GM21526 (cell line): ENCODE data around the gene NDE1.
A peak's percentile ranks its signal among the peaks of the same experiment; 100 is the strongest.
"Not testable (repeated sequence)": the region's sequence is repeated elsewhere in the genome, so short reads cannot be mapped to it uniquely, and the experiment has no call there.

Experiments used
- ATAC-seq: cut with Tn5 transposase; IDR thresholded peaks from one replicate; pipeline ENCODE4 v1.9.1; 2021; ENCODE audit warnings: moderate library complexity; ENCODE audit not compliant: unreplicated experiment, low FRiP score

Gene NDE1

GRCh38 chr16:15618392-15618791 lies 31.7 kb upstream of the NDE1 start:
- no peak for ATAC-seq

GRCh38 chr16:15620611-15621195 lies 29.3 kb upstream of the NDE1 start:
- ATAC-seq: no peak

- no peak for ATAC-seq
Measured at GRCh38 chr16:15621456-15621855, 28.6 kb upstream of the NDE1 start.

- ATAC-seq: no peak
Measured at GRCh38 chr16:15621889-15622288, 28.2 kb upstream of the NDE1 start.

GRCh38 chr16:15631730-15632409 lies 18.2 kb upstream of the NDE1 start:
- no peak for ATAC-seq

GRCh38 chr16:15635926-15636325 lies 14.1 kb upstream of the NDE1 start:
- no peak for ATAC-seq

GRCh38 chr16:15636392-15636873 lies 13.6 kb upstream of the NDE1 start:
- no peak for ATAC-seq

GRCh38 chr16:15639061-15639568 lies 10.9 kb upstream of the NDE1 start:
- no peak for ATAC-seq

GRCh38 chr16:15640966-15641365 lies 9.1 kb upstream of the NDE1 start:
- ATAC-seq: no peak

- ATAC-seq: no peak
Measured at GRCh38 chr16:15641753-15642556, 8.1 kb upstream of the NDE1 start.

- ATAC-seq: peak; percentile 47
Measured at GRCh38 chr16:15642557-15643047, 7.4 kb upstream of the NDE1 start.

- ATAC-seq: peak; percentile 39
Measured at GRCh38 chr16:15643048-15643945, 6.7 kb upstream of the NDE1 start, which contains the start of gene MARF1. Gene MARF1 (minus strand): TSS chr16:15643154. CDS start chr16:15639233, 3,921 bp downstream.

GRCh38 chr16:15643946-15644250 lies 6.1 kb upstream of the NDE1 start:
- ATAC-seq: no peak

GRCh38 chr16:15644267-15644961 lies 5.6 kb upstream of the NDE1 start:
- ATAC-seq: no peak

GRCh38 chr16:15644962-15645465 lies 5.0 kb upstream of the NDE1 start:
- not testable (repeated sequence) for ATAC-seq

- ATAC-seq: not testable (repeated sequence)
Measured at GRCh38 chr16:15646557-15647293, 3.3 kb upstream of the NDE1 start.

GRCh38 chr16:15647294-15648014 lies 2.6 kb upstream of the NDE1 start:
- ATAC-seq: no peak

- ATAC-seq: no peak
Measured at GRCh38 chr16:15648135-15648730, 1.8 kb upstream of the NDE1 start.
